Suprapubic skin (tissue), 4 donors: ENCODE data around the gene SMIM41. TPM values are rescaled to one million over a fixed set of nuclear protein-coding genes. Genes with fewer than 3 reads are reported as not detected.

Experiments used
- DNase-seq, 2 donors: peaks; one replicate each; pipeline ENCODE4 v3.0.0-alpha.2; 2019; ENCODE audit warnings: low spot score in 2 of 2
- H3K27ac ChIP-seq: fragments of 200-600 bp; sonication (generic); one replicate; pipeline ENCODE4 v1.5.1; 2019
- H3K27me3 ChIP-seq: fragments of 200-600 bp; sonication (generic); one replicate; pipeline ENCODE4 v1.5.1; 2019
- H3K36me3 ChIP-seq: fragments of 200-600 bp; sonication (generic); one replicate; pipeline ENCODE4 v1.5.1; 2019
- H3K4me1 ChIP-seq: fragments of 200-600 bp; sonication (generic); one replicate; pipeline ENCODE4 v1.5.1; 2019
- H3K4me3 ChIP-seq: fragments of 200-600 bp; sonication (generic); one replicate; pipeline ENCODE4 v1.5.1; 2019; ENCODE audit warnings: mild to moderate bottlenecking
- H3K9me3 ChIP-seq: fragments of 200-600 bp; sonication (generic); one replicate; pipeline ENCODE4 v1.5.1; 2019
- CTCF ChIP-seq, 2 donors: fragments of 200-600 bp in 1 of 2; fragments of 450-650 bp in 1 of 2; sonication (generic) in 1 of 2; IDR thresholded peaks; one replicate each; pipeline ENCODE4 v1.5.1; 2016 to 2019; ENCODE audit warnings: antibody characterized with exemption in 2 of 2, mild to moderate bottlenecking in 1 of 2, moderate library complexity in 1 of 2
- EP300 ChIP-seq: sonication (generic); formaldehyde crosslinking; IDR thresholded peaks from one replicate; pipeline ENCODE4 v1.6.1; 2017; ENCODE audit warnings: antibody characterized with exemption
- POLR2A ChIP-seq, 2 donors: fragments of 450-650 bp; IDR thresholded peaks; one replicate each; pipeline ENCODE4 v1.6.1; 2017; ENCODE audit warnings: antibody characterized with exemption in 2 of 2, mild to moderate bottlenecking in 2 of 2, moderate library complexity in 2 of 2
- POLR2AphosphoS5 ChIP-seq, 3 donors: sonication (generic); formaldehyde crosslinking; IDR thresholded peaks; one replicate each; pipeline ENCODE4 v1.6.1; 2017; ENCODE audit warnings: antibody characterized with exemption in 3 of 3
- WGBS: methylation state at CpG from one replicate; pipeline ENCODE4 v1.1.5; 2018; 5-methylcytosine and 5-hydroxymethylcytosine counted together
- total RNA-seq, 4 donors: library from RNA; depleted of rRNA; stranded (reverse); fragments of >200 nt; gene quantifications; one replicate each; pipeline ENCODE4 v1.1.0, GENCODE V29; 2016

Gene SMIM41
- total RNA-seq, 4 donors from 2014 or later = 0.51 to 0.57 TPM; not detected in 2

DNA sequence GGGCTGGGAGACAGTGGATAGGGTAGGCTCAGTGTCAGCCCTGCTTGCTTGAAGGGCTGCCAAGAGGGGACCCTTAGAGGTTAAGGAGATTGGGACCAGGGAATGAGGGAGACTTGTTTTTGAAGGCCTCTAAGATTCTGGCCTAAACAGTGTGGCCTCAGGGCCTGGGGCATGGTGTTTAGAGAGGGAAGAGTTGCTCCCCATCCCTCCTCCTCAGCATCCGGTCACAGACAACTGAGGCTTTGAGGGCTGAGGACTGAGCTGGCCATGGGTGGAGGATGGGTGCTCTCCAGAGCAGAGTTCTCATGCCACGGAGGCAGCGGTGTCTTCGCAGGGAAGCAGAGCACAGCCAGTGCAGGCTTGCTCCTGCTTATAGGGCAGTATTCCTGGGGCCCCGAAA is 62.9 kb downstream of the SMIM41 start:
- no peaks in the 10 kb centered on the region for H3K9me3 ChIP-seq
- no peaks in the 10 kb centered on the region for H3K36me3 ChIP-seq
- TF ChIP-seq EP300 (no peak), POLR2A (IDR thresholded peaks at IDR 0.05) (no peak), POLR2AphosphoS5 (IDR thresholded peaks at IDR 0.05) (no peak), CTCF (IDR thresholded peaks at IDR 0.05) (no peak)
- no peaks in the 10 kb centered on the region for H3K27me3 ChIP-seq
- no peak for DNase-seq
- peaks cover 75% of the 10 kb centered on the region for H3K4me1 ChIP-seq
- 76% methylated on average over 3 of the region's 5 CpGs for WGBS
- no peak overlapping the region for H3K4me3 ChIP-seq
- no peak overlapping the region for H3K27ac ChIP-seq

GRCh38 chr12:52144512-52145227 is 65.2 kb downstream of the SMIM41 start:
- Histone ChIP-seq H3K36me3 (no peaks in the 10 kb centered on the region), H3K4me1 (peaks cover 85% of the 10 kb centered on the region), H3K9me3 (no peaks in the 10 kb centered on the region), H3K4me3 (no peak overlapping the region), H3K27me3 (no peaks in the 10 kb centered on the region), H3K27ac (peak overlapping the region; percentile 99)
- DNase-seq = no peak
- 68% methylated on average over 13 of the region's 16 CpGs for WGBS
- no peak for TF ChIP-seq POLR2A (IDR thresholded peaks at IDR 0.05)
- no peak for TF ChIP-seq EP300
- TF ChIP-seq POLR2AphosphoS5 (IDR thresholded peaks at IDR 0.05) = no peak
- TF ChIP-seq CTCF (IDR thresholded peaks at IDR 0.05) = no peak

DNA sequence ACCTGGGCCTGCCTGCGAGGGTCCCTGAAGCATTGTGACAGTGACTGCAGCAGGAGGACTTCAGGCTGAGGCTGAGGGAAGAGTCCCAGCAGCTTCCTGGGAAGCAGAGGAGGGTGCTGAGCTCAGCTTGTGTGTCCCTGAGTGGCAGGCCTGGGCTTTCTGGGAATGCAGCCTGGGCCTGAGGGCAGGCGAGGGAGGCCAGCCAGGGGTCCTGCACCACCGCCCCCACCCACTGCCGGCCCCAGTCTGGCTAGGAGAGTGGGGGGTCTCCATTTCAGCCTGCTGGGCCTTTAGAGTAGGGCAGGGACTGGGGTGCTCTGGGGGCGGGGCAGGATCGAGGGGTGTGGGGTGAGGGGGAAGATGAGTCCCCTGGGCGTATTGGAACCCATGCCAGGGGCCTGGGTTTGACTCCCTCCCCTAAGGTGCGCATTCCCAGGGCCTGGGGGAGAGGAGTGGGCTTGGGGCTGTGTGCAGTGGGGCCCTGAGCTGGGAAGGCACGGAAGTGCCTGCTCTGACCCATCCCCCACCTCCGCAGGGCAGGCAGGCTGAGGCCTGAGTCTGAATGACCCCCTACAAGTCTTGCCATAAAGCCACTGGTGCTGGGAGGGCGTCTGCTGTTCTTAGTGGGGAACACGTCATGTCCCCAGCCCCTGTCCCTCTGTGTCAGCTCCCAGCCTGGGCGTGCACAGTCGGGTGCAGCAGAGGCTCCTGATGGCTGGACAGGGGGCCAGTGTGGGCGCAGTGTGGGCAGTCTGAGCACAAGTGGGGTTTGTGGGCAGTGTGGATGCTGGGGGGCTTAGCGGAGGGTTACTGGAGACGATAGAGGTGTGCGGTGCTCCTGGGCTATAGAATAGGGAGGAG is 66.0 kb downstream of the SMIM41 start:
- Histone ChIP-seq H3K36me3 (no peaks in the 10 kb centered on the region), H3K4me1 (peaks cover 87% of the 10 kb centered on the region), H3K27ac (peak overlapping the region; percentile 99), H3K27me3 (no peaks in the 10 kb centered on the region), H3K4me3 (no peak overlapping the region), H3K9me3 (no peaks in the 10 kb centered on the region)
- DNase-seq = no peak
- WGBS = 80% methylated on average over 10 of the region's 18 CpGs
- no peak for TF ChIP-seq POLR2AphosphoS5 (IDR thresholded peaks at IDR 0.05)
- TF ChIP-seq CTCF (IDR thresholded peaks at IDR 0.05) = no peak
- TF ChIP-seq POLR2A (IDR thresholded peaks at IDR 0.05) = no peak
- TF ChIP-seq EP300 = no peak

GRCh38 chr12:52146089-52146821 is 66.8 kb downstream of the SMIM41 start:
- Histone ChIP-seq H3K36me3 (no peaks in the 10 kb centered on the region), H3K4me1 (peaks cover 95% of the 10 kb centered on the region), H3K27ac (peak overlapping the region; percentile 99), H3K4me3 (peak overlapping the region; percentile 3), H3K27me3 (no peaks in the 10 kb centered on the region), H3K9me3 (no peaks in the 10 kb centered on the region)
- 92% methylated on average over 6 of the region's 8 CpGs for WGBS
- DNase-seq = no peak
- TF ChIP-seq EP300 (no peak), CTCF (IDR thresholded peaks at IDR 0.05) (no peak), POLR2A (IDR thresholded peaks at IDR 0.05) (no peak), POLR2AphosphoS5 (IDR thresholded peaks at IDR 0.05) (no peak)
